GM21381 (cell line): Measurements from ENCODE around the gene PI4KB.

Source experiments
- ATAC-seq: cut with Tn5 transposase; IDR thresholded peaks from one replicate; pipeline ENCODE4 v1.9.1; 2021; ENCODE audit warnings: mild to moderate bottlenecking, moderate library complexity; ENCODE audit not compliant: unreplicated experiment

PI4KB gene

GRCh38 chr1:151346769-151347522, 19.7 kb upstream of the PI4KB start, which contains the start of gene RFX5:
Gene RFX5, minus strand, starts transcription at chr1:151347252. Its CDS starts 932 bp downstream, at chr1:151346320.
- peak; percentile 92 for ATAC-seq

GRCh38 chr1:151346082-151346768, 19.0 kb upstream of the PI4KB start:
- no peak for ATAC-seq

GRCh38 chr1:151344291-151344690, 17.1 kb upstream of the PI4KB start:
- no peak for ATAC-seq

DNA sequence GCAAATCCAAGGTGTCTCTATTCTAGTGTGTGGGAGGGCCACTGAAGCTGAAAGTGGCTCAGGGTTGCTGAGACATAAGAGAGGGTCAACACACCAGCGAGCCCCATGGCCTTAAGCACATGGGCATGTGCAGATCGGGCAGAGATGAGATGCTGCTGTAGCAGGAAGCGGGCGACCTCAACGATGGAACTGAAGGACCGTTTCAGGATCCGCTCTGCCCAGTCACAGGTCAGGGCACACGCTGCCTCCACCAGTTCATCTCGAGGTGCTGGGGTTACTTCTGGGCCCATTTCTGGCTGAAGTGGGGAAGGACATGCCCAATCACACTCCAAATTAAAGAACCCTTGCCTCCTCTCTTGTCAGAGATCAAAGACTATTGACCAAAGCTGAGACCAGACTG, 16.4 kb upstream of the PI4KB start:
- no peak for ATAC-seq

- no peak for ATAC-seq
These were observed 15.4 kb upstream of the PI4KB start for GRCh38 chr1:151342569-151342968.

- ATAC-seq: no peak
These were observed 14.8 kb upstream of the PI4KB start for GRCh38 chr1:151342021-151342420.

GRCh38 chr1:151340870-151341754, 13.9 kb upstream of the PI4KB start:
- ATAC-seq: no peak

- no peak for ATAC-seq
These were observed 9.3 kb upstream of the PI4KB start for GRCh38 chr1:151336556-151336955.

DNA sequence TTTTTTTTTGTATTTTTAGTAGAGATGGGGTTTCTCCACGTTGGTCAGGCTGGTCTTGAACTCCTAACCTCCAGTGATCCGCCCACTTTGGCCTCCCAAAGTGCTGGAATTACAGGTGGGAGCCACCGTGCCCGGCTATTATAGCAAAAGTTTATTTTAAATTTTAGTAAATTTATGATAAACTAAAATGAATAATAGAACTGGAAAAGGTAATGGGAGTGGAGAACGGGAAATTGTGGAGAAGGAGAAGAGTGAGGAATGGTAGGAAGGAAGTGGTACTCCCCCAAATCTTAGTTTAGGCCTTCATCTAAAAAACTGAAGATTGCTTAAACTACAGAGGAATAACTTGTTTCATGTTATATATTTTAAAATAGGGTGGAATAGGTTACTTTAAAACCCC, 7.6 kb upstream of the PI4KB start:
- ATAC-seq: no peak

DNA sequence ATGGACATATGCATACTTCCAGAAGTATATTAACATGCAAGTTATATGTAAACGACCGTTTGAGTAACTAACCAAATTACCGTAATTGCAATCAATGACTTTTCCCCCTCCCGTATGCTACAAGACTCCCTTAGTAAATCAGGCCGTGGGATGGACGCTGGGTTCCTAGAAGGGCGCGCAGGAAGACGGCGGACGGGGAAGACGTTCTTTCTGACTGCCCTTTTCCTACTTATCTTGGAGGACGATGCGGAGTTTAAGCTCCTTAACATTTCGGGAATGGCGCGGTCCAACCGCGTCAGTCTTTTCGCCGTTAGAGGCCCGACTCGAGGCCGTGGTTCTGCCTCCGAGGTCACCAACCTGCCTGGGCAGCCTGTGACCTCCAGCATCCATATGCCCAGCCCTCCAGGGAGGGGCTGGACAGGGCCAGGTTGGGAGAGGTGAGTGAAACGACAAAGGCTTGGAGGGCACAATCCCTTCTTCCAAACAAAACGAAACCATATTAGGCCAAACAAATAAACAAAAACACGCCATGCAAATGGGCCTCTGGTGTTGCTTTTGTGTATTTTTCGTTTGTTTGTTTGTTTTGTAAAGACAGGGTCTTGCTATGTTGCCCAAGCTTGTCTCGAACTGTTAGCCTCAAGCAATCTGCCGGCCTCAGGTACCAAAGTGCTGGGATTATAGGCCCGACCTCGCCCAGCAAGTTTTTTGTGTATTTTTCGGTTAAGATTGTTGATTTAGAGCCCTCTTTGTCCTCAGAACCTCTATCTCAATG, 873 bp upstream of the PI4KB start:
- ATAC-seq: peak; percentile 16

- ATAC-seq: peak; percentile 42
These were observed 495 bp downstream of the PI4KB start for GRCh38 chr1:151326619-151327222.

- ATAC-seq: no peak
These were observed 1.4 kb downstream of the PI4KB start for GRCh38 chr1:151325646-151326429.

GRCh38 chr1:151325231-151325630, 2.0 kb downstream of the PI4KB start:
- ATAC-seq: no peak

DNA sequence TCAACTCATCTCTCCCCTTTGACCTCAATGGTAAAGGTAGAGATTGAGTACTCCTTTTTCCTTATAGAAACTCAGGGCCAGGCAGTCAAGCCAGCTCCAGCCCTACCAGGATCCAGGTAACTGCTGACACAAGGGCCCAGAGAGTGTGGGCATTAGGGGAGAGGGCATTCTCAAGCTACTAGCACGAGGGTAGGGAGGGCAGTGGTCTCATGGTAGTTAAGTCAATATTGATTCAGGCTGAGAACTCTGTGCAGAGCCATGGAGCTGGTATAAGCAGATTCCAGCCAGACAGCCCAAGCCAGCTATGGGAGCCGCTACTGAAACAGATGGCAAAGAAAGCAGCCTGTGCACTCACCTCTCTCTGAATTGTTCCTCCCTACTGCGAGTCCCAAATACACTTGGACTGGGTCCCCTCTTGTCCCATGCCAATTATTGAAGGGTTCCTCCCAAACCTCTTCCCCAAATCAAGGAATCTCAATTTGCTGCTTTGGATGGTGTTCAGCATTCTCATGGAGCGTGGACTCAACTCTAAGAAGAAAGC, 2.8 kb downstream of the PI4KB start:
- no peak for ATAC-seq

- no peak for ATAC-seq
These were observed 8.2 kb downstream of the PI4KB start for GRCh38 chr1:151318975-151319374.

DNA sequence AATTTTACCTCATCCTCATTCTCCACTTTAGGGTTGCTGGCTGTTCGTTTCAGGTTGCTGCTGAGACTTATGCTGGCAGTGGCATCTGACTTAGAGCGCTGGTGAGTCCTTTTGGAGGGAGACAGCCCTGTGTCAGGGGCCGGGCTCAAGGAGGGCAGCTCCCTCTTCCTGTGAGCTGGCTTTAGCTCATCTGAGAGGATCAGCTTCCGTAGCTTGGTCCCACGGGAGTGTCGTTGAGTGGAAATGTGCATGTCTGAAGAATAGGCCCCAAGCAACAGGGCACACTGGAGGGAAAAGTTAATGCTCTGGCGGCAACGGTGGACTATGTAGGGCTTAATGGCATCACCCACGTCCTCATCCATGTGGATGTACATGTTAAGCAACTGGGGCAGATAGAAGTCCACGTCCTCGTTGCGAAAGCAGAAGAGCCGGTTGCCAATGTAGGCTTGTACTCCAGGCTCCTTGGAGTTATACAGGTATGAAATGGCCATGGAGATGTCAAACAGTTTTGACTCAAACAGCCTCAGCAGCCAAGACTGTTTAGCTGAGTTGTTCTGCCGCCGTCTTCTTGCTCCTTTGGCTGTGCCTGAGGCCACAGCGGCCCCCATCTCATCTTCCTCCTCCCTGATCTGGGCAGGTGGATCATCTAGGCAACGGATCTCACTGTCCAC, 11.5 kb downstream of the PI4KB start:
- ATAC-seq: no peak

- no peak for ATAC-seq
These were observed 12.9 kb downstream of the PI4KB start for GRCh38 chr1:151314137-151314875.

- ATAC-seq: no peak
These were observed 13.7 kb downstream of the PI4KB start for GRCh38 chr1:151313501-151313900.
